ENCODE data around the gene DDX49.

The DDX49 gene

GRCh38 chr19:18967358-18968146, 48.0 kb downstream of the DDX49 start:
- in situ Hi-C loops (cut with MboI; ENCODE audit: low sequenced_read_pairs) = no loop called here

GRCh38 chr19:18969931-18970659, 50.6 kb downstream of the DDX49 start:
- in situ Hi-C loops (cut with MboI; ENCODE audit: low sequenced_read_pairs) = no loop called here

DNA sequence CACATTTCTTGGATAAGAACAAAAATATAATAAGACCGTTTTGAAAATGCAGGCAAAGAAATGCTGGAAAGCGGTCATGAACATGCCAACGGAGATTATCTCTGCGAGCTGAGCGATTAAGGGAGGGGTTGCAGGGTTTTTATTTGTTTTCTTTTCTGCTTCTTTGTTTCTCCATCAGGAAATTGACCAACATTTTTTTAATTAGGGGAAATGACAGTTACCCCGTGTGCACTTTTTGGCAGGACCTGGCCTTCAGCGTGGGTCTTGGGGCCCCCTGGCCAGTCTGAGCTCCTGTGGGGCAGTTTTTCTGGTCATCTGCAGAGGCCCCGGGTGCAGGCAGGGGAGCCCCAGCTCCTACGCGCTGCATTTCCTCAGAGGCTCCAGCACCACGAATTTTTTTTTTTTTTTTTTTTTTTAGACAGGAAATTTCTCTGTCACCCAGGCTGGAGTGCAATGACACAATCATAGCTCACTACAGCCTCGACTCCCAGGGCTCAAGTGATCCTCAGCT, 52.8 kb downstream of the DDX49 start:
- in situ Hi-C loops (cut with MboI; ENCODE audit: low sequenced_read_pairs) = no loop called here

DNA sequence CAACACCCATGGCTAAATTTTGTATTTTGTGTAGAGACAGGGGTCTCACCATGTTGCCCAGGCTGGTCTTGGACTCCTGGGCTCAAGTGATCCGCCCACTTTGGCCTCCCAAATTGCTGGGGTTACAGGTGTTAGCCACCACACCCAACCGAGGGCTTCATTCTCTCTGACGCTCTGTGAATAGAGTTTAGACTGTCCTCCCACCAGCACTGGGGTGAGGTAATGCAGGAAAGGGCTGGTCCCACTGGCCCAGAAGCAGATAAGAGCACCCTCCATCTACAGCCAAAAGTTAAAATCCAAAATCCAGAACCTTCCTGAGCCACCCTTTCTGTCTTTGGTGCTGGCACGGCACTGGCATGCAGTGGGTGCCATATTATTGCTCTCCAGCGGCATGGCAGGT, 53.3 kb downstream of the DDX49 start:
- in situ Hi-C loops (cut with MboI; ENCODE audit: low sequenced_read_pairs) = no loop called here

- in situ Hi-C loops (cut with MboI; ENCODE audit: low sequenced_read_pairs) = no loop called here
Measured at GRCh38 chr19:18975011-18975410, 55.5 kb downstream of the DDX49 start.

- in situ Hi-C loops (cut with MboI; ENCODE audit: low sequenced_read_pairs) = no loop called here
Measured at GRCh38 chr19:18975869-18976268, 56.4 kb downstream of the DDX49 start.

Data from hTERT RPE-1 (cell line).